Parathyroid adenoma (tissue), 2 donors: ENCODE data around the gene ARHGAP27.

Experiments
- H2AFZ ChIP-seq: fragments of 300-600 bp; sonication (generic); one replicate; pipeline ENCODE4 v1.7.0; 2017; ENCODE audit warnings: antibody characterized with exemption, mild to moderate bottlenecking
- H3K27ac ChIP-seq: fragments of 300-600 bp; sonication (generic); one replicate; pipeline ENCODE4 v1.7.0; 2017
- H3K27me3 ChIP-seq: fragments of 300-600 bp; sonication (generic); one replicate; pipeline ENCODE4 v1.7.0; 2017; ENCODE audit warnings: low read length; ENCODE audit not compliant: control insufficient read depth, insufficient read depth
- H3K36me3 ChIP-seq: fragments of 300-600 bp; sonication (generic); one replicate; pipeline ENCODE4 v1.7.0; 2017; ENCODE audit warnings: low read length; ENCODE audit not compliant: control insufficient read depth, insufficient read depth
- H3K4me1 ChIP-seq: fragments of 300-600 bp; sonication (generic); one replicate; pipeline ENCODE4 v1.7.0; 2017; ENCODE audit warnings: control low read depth
- H3K4me2 ChIP-seq: fragments of 300-600 bp; sonication (generic); one replicate; pipeline ENCODE4 v1.7.0; 2017; ENCODE audit warnings: low read length
- H3K4me3 ChIP-seq: fragments of 300-600 bp; sonication (generic); one replicate; pipeline ENCODE4 v1.7.0; 2017; ENCODE audit warnings: low read depth, low read length
- H3K79me2 ChIP-seq: fragments of 300-600 bp; sonication (generic); one replicate; pipeline ENCODE4 v1.7.0; 2017; ENCODE audit warnings: control low read depth
- H3K9ac ChIP-seq: fragments of 300-600 bp; sonication (generic); one replicate; pipeline ENCODE4 v1.7.0; 2017; ENCODE audit warnings: mild to moderate bottlenecking
- H3K9me3 ChIP-seq: fragments of 300-600 bp; sonication (generic); one replicate; pipeline ENCODE4 v1.7.0; 2017; ENCODE audit warnings: low read length; ENCODE audit not compliant: control insufficient read depth
- TF ChIP-seq, protein P1 (sequence below): fragments of 300-600 bp; sonication (generic); IDR thresholded peaks from one replicate; pipeline ENCODE4 v1.7.0; 2017; ENCODE audit warnings: antibody characterized with exemption, mild to moderate bottlenecking
- donor health status: primary hyperparathyroidism.

Gene ARHGAP27

DNA sequence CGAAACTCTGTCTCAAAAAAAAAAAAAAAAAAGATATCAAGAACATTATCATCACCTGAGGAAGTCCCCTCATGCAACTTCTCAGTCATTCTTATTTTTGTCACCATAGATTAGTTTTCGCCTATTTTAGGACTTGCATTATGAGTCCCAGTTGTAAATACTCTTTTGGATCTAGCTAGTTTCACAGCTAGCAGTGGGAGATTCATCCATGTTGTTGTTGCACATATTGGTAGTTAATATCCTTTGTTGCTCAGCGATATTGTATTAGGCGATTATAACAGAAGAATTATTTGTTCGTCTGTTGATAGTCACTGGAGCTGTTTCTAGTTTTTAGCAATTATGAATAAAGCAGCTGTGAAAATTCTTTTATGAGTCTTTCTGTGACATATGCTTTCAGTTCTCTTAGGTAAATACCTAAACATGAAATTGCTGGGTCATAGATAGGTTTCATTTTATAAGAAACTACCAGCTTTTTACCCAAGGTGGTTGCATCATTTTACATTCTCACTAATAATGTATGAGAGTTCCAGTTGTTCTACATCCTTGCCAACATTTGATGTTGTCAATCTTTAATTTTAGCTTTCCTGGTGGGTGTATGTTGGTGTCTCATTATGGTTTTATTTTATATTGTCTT is 75.2 kb downstream of the ARHGAP27 start:
- Histone ChIP-seq H3K9me3 (no peaks in the 10 kb centered on the region), H3K27ac (no peak overlapping the region), H3K9ac (no peak overlapping the region), H3K79me2 (no peaks in the 10 kb centered on the region), H3K36me3 (no peaks in the 10 kb centered on the region), H3K4me3 (no peak overlapping the region), H3K27me3 (no peaks in the 10 kb centered on the region), H3K4me1 (no peaks in the 10 kb centered on the region), H3K4me2 (no peak overlapping the region), H2AFZ (no peak overlapping the region)
- TF ChIP-seq, protein P1, sequence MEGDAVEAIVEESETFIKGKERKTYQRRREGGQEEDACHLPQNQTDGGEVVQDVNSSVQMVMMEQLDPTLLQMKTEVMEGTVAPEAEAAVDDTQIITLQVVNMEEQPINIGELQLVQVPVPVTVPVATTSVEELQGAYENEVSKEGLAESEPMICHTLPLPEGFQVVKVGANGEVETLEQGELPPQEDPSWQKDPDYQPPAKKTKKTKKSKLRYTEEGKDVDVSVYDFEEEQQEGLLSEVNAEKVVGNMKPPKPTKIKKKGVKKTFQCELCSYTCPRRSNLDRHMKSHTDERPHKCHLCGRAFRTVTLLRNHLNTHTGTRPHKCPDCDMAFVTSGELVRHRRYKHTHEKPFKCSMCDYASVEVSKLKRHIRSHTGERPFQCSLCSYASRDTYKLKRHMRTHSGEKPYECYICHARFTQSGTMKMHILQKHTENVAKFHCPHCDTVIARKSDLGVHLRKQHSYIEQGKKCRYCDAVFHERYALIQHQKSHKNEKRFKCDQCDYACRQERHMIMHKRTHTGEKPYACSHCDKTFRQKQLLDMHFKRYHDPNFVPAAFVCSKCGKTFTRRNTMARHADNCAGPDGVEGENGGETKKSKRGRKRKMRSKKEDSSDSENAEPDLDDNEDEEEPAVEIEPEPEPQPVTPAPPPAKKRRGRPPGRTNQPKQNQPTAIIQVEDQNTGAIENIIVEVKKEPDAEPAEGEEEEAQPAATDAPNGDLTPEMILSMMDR: no peak

DNA sequence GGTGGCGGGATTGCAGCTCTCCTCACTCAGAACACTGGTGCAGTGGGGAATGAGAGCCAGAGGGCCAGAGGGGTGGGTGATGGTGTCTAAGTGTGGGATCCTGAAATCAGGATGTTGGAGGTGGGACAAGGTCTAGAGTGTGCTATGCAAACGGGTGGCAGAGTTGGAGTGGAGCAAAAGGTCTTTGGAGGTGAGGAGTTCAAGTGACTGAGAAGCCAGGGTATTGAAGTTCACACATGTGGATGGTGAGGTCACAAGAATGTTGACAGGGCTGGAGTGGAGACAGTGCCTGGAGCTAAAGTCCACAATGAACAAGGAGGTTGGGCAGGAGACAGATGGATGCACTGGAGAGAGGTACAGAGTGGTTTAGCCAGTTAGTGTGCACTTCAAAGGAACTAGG is 77.6 kb downstream of the ARHGAP27 start:
- no peak overlapping the region for H3K27ac ChIP-seq
- H3K9ac ChIP-seq: no peak overlapping the region
- TF ChIP-seq, protein P1: no peak
- H3K79me2 ChIP-seq: no peaks in the 10 kb centered on the region
- no peak overlapping the region for H3K4me3 ChIP-seq
- no peak overlapping the region for H2AFZ ChIP-seq
- H3K4me1 ChIP-seq: no peaks in the 10 kb centered on the region
- no peak overlapping the region for H3K4me2 ChIP-seq
- no peaks in the 10 kb centered on the region for H3K27me3 ChIP-seq
- H3K9me3 ChIP-seq: no peaks in the 10 kb centered on the region
- H3K36me3 ChIP-seq: no peaks in the 10 kb centered on the region

DNA sequence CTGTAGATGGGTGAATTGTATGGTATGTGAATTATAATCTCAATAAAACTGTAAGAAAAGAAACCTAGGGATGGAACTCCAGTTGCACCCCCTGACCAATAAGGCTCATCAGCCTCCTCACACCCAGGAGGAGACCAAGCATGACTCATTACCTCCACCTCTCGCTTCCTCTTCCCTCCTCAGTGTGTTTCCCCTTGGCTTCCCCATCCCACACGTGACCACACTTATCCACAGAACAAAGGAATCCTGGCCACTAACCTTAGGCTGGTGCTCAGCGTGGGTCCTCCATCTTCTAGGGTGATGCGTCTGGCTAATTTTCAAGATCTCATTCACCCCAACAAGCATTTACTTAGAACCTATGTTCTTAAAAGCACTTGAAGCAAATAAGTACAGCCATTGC is 79.6 kb downstream of the ARHGAP27 start:
- Histone ChIP-seq H3K27ac (no peak overlapping the region), H3K27me3 (no peaks in the 10 kb centered on the region), H3K4me2 (no peak overlapping the region), H3K36me3 (no peaks in the 10 kb centered on the region), H3K4me3 (no peak overlapping the region), H3K9me3 (no peaks in the 10 kb centered on the region), H3K9ac (no peak overlapping the region), H2AFZ (no peak overlapping the region), H3K79me2 (no peaks in the 10 kb centered on the region), H3K4me1 (no peaks in the 10 kb centered on the region)
- TF ChIP-seq, protein P1: no peak

DNA sequence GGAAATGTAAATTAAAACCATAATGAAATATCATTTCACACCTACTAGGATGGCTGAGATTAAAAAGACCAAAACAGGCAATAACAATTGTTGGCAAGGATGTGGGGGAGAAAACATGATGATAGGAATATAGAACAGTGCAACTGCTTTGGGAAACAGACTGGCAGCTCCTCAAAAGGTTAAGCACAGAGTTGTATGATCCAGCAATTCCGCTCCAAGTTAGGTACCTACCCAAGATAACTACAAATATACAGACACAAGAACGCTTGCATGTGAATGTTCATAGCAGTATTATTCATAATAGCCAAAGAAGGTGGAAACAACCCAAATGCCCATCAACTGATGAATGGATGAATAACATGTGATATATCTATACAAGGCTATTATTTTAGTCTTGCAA is 80.8 kb downstream of the ARHGAP27 start:
- H3K4me3 ChIP-seq: no peak overlapping the region
- no peaks in the 10 kb centered on the region for H3K27me3 ChIP-seq
- H2AFZ ChIP-seq: no peak overlapping the region
- H3K27ac ChIP-seq: no peak overlapping the region
- TF ChIP-seq, protein P1: no peak
- H3K9ac ChIP-seq: no peak overlapping the region
- no peaks in the 10 kb centered on the region for H3K9me3 ChIP-seq
- H3K36me3 ChIP-seq: no peaks in the 10 kb centered on the region
- H3K79me2 ChIP-seq: no peaks in the 10 kb centered on the region
- H3K4me2 ChIP-seq: no peak overlapping the region
- H3K4me1 ChIP-seq: no peaks in the 10 kb centered on the region

DNA sequence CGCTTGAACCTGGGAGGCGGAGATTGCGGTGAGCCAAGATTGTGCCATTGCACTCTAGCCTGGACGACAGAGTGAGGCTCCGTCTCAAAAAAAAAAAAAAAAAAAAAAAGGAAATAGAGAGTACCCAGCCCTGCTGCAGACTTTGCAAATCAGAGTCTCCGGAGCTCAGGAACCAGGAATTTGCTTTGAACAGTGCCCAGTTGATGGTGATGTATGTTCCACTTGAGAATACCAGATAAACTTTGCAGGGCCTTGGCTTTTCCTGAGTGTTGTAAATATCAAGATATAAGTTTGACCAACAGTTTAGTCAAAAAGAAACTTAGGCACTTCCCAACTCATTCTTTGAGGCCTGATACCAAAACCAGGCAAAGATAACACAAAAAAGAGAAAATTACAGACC is 85.2 kb downstream of the ARHGAP27 start:
- H2AFZ ChIP-seq: no peak overlapping the region
- no peak overlapping the region for H3K4me2 ChIP-seq
- no peak overlapping the region for H3K9ac ChIP-seq
- H3K36me3 ChIP-seq: no peaks in the 10 kb centered on the region
- H3K27me3 ChIP-seq: no peaks in the 10 kb centered on the region
- H3K9me3 ChIP-seq: no peaks in the 10 kb centered on the region
- TF ChIP-seq, protein P1: no peak
- H3K4me1 ChIP-seq: no peaks in the 10 kb centered on the region
- H3K27ac ChIP-seq: no peak overlapping the region
- H3K4me3 ChIP-seq: no peak overlapping the region
- H3K79me2 ChIP-seq: no peaks in the 10 kb centered on the region
